Breast epithelium (tissue), 4 donors: Measurements from ENCODE around the gene PDE4D. TPM values are rescaled to one million over a fixed set of nuclear protein-coding genes. Genes with fewer than 3 reads are reported as not detected.
"Not testable (repeated sequence)": the region's sequence is repeated elsewhere in the genome, so short reads cannot be mapped to it uniquely, and the experiment has no call there.

ENCODE experiments used
- DNase-seq, 2 donors: peaks; one replicate each; pipeline ENCODE4 v3.0.0-alpha.2; 2019; ENCODE audit warnings: low spot score in 2 of 2
- H3K27ac ChIP-seq, 2 donors: fragments of 200-600 bp; sonication (generic) in 1 of 2; one replicate each; pipeline ENCODE4 v1.5.1; 2016 to 2019; ENCODE audit warnings: mild to moderate bottlenecking in 1 of 2
- H3K27me3 ChIP-seq, 2 donors: fragments of 200-600 bp; sonication (generic) in 1 of 2; one replicate each; pipeline versions ENCODE4 v1.5.1 to v1.6.0; 2017 to 2019; ENCODE audit warnings: control low read depth in 1 of 2, mild to moderate bottlenecking in 1 of 2
- H3K36me3 ChIP-seq: fragments of 200-600 bp; one replicate; pipeline ENCODE4 v1.5.1; 2019
- H3K4me1 ChIP-seq, 2 donors: fragments of 200-600 bp; sonication (generic); one replicate each; pipeline ENCODE4 v1.5.1; 2016 to 2019; ENCODE audit warnings: control low read depth in 1 of 2
- H3K4me3 ChIP-seq, 3 donors: fragments of 200-600 bp; sonication (generic); 1 replicate in 2 of 3; 2 replicates in 1 of 3; pipeline ENCODE4 v1.5.1; 2016 to 2019; ENCODE audit warnings: mild to moderate bottlenecking in 3 of 3, moderate library complexity in 2 of 3
- H3K9me3 ChIP-seq, 2 donors: fragments of 200-600 bp; sonication (generic) in 1 of 2; one replicate each; pipeline ENCODE4 v1.5.1; 2016 to 2019; ENCODE audit warnings: control low read depth in 1 of 2
- CTCF ChIP-seq, 3 donors: fragments of 450-650 bp; IDR thresholded peaks; one replicate each; pipeline ENCODE4 v1.5.1; 2016 to 2017; ENCODE audit warnings: antibody characterized with exemption in 3 of 3, mild to moderate bottlenecking in 3 of 3, moderate library complexity in 3 of 3
- POLR2A ChIP-seq: fragments of 450-650 bp; IDR thresholded peaks from one replicate; pipeline ENCODE4 v1.6.1; 2016; ENCODE audit warnings: antibody characterized with exemption, mild to moderate bottlenecking, moderate library complexity
- POLR2AphosphoS5 ChIP-seq, 3 donors: sonication (generic); formaldehyde crosslinking; IDR thresholded peaks; one replicate each; pipeline ENCODE4 v1.6.1; 2017; ENCODE audit warnings: antibody characterized with exemption in 3 of 3
- intact Hi-C: fragments of 100-400 bp; cut with DNase I; formaldehyde crosslinking; loops from one replicate; pipeline ENCODE4 v1.15.1; 2023; ENCODE audit warnings: low total_unique reads
- total RNA-seq, 3 donors: library from RNA; depleted of rRNA; stranded (reverse); fragments of >200 nt; gene quantifications; one replicate each; pipeline ENCODE4 v1.1.0, GENCODE V29; 2016

Gene PDE4D
- total RNA-seq, 3 donors from 2014 or later, result 14.4 to 37.4 (median 28.2) TPM

GRCh38 chr5:59766427-59767210 is 126.9 kb downstream of the PDE4D start:
- DNase-seq, result no peak
- H3K4me1 ChIP-seq, result no peaks in the 10 kb centered on the region
- H3K27me3 ChIP-seq, result peaks cover 0 to 10% of the 10 kb centered on the region in 2 donors
- H3K36me3 ChIP-seq, result no peaks in the 10 kb centered on the region
- H3K4me3 ChIP-seq, result peak overlapping the region in 1 of 3 donors; percentile 37
- H3K27ac ChIP-seq, result no peak overlapping the region
- TF ChIP-seq POLR2AphosphoS5 (IDR thresholded peaks at IDR 0.05), result no peak
- TF ChIP-seq CTCF (IDR thresholded peaks at IDR 0.05), result no peak
- no peak for TF ChIP-seq POLR2A
- no peaks in the 10 kb centered on the region for H3K9me3 ChIP-seq
- intact Hi-C loops, result no loop called here

- DNase-seq, result no peak
- no peaks in the 10 kb centered on the region for H3K9me3 ChIP-seq
- no peak for TF ChIP-seq POLR2A
- intact Hi-C loops, result no loop called here
- H3K27me3 ChIP-seq, result peaks cover 0 to 10% of the 10 kb centered on the region in 2 donors
- no peak overlapping the region for H3K27ac ChIP-seq
- H3K4me3 ChIP-seq, result no peak overlapping the region
- no peaks in the 10 kb centered on the region for H3K36me3 ChIP-seq
- no peaks in the 10 kb centered on the region for H3K4me1 ChIP-seq
Observed at GRCh38 chr5:59765446-59765845, 128.1 kb downstream of the PDE4D start.

- no peak overlapping the region for H3K27ac ChIP-seq
- no peaks in the 10 kb centered on the region for H3K9me3 ChIP-seq
- H3K36me3 ChIP-seq, result no peaks in the 10 kb centered on the region
- peaks cover 0 to 10% of the 10 kb centered on the region in 2 donors for H3K27me3 ChIP-seq
- DNase-seq, result no peak
- H3K4me3 ChIP-seq, result no peak overlapping the region
- no peaks in the 10 kb centered on the region for H3K4me1 ChIP-seq
- intact Hi-C loops, result no loop called here
- TF ChIP-seq CTCF (IDR thresholded peaks at IDR 0.05), result no peak
- no peak for TF ChIP-seq POLR2A
- TF ChIP-seq POLR2AphosphoS5 (IDR thresholded peaks at IDR 0.05), result no peak
Observed at GRCh38 chr5:59764361-59764760, 129.2 kb downstream of the PDE4D start.

- Histone ChIP-seq H3K27me3 (peaks cover 0 to 8% of the 10 kb centered on the region in 2 donors), H3K4me1 (no peaks in the 10 kb centered on the region), H3K27ac (no peak overlapping the region), H3K4me3 (no peak overlapping the region), H3K9me3 (no peaks in the 10 kb centered on the region), H3K36me3 (no peaks in the 10 kb centered on the region)
- DNase-seq, result no peak
- intact Hi-C loops, result no loop called here
- no peak for TF ChIP-seq POLR2A
- TF ChIP-seq CTCF (IDR thresholded peaks at IDR 0.05), result no peak
- TF ChIP-seq POLR2AphosphoS5 (IDR thresholded peaks at IDR 0.05), result no peak
Observed at GRCh38 chr5:59763541-59763940, 130.0 kb downstream of the PDE4D start.

GRCh38 chr5:59762232-59762631 is 131.3 kb downstream of the PDE4D start:
- DNase-seq, H3K27ac ChIP-seq, H3K27me3 ChIP-seq, H3K9me3 ChIP-seq, H3K36me3 ChIP-seq, intact Hi-C loops, H3K4me3 ChIP-seq, H3K4me1 ChIP-seq: not testable (repeated sequence)

- TF ChIP-seq CTCF (IDR thresholded peaks at IDR 0.05) (no peak), POLR2A (no peak), POLR2AphosphoS5 (IDR thresholded peaks at IDR 0.05) (no peak)
- intact Hi-C loops, result no loop called here
- Histone ChIP-seq H3K4me1 (no peaks in the 10 kb centered on the region), H3K9me3 (no peaks in the 10 kb centered on the region), H3K27me3 (no peaks in the 10 kb centered on the region), H3K27ac (no peak overlapping the region), H3K4me3 (no peak overlapping the region), H3K36me3 (no peaks in the 10 kb centered on the region)
- DNase-seq, result no peak
Observed at GRCh38 chr5:59760785-59761348, 132.7 kb downstream of the PDE4D start.
